ENCODE measurements around the gene DDR2.
"Not testable (repeated sequence)": the region's sequence is repeated elsewhere in the genome, so short reads cannot be mapped to it uniquely, and the experiment has no call there.

The DDR2 gene

GRCh38 chr1:162736633-162737067 is 104.4 kb downstream of the DDR2 start:
- TF ChIP-seq, protein P1, sequence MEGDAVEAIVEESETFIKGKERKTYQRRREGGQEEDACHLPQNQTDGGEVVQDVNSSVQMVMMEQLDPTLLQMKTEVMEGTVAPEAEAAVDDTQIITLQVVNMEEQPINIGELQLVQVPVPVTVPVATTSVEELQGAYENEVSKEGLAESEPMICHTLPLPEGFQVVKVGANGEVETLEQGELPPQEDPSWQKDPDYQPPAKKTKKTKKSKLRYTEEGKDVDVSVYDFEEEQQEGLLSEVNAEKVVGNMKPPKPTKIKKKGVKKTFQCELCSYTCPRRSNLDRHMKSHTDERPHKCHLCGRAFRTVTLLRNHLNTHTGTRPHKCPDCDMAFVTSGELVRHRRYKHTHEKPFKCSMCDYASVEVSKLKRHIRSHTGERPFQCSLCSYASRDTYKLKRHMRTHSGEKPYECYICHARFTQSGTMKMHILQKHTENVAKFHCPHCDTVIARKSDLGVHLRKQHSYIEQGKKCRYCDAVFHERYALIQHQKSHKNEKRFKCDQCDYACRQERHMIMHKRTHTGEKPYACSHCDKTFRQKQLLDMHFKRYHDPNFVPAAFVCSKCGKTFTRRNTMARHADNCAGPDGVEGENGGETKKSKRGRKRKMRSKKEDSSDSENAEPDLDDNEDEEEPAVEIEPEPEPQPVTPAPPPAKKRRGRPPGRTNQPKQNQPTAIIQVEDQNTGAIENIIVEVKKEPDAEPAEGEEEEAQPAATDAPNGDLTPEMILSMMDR (conservative IDR thresholded peaks at IDR 0.05; ENCODE audit: low read depth, low read length) = no peak
- no peak overlapping the region for H3K4me3 ChIP-seq (ENCODE audit: low read depth, low read length)
- DNase-seq (ENCODE audit: low read depth) = no peak

DNA sequence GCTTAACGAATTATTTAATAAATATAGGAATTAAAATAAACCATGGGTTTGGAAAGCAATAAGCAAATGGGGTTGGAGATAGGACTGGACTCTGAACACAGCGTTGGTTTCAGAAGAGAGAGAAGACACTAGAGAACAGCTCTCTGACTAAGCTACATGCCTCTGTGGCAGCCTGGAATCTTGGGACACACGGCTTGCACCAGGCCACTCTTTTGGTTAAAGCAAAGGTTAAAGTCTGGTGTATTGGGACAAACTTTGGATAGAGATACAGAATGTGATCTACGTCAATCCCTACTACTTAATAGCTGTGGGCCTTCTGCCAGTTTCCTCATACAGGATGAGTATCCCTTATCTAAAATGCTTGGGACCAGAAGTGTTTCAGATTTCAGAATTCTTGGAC is 108.5 kb downstream of the DDR2 start:
- TF ChIP-seq, protein P1 (conservative IDR thresholded peaks at IDR 0.05; ENCODE audit: low read depth, low read length) = no peak
- no peak overlapping the region for H3K4me3 ChIP-seq (ENCODE audit: low read depth, low read length)
- DNase-seq (ENCODE audit: low read depth) = no peak

- TF ChIP-seq, protein P1 (conservative IDR thresholded peaks at IDR 0.05; ENCODE audit: low read depth, low read length) = no peak
- no peak overlapping the region for H3K4me3 ChIP-seq (ENCODE audit: low read depth, low read length)
- no peak for DNase-seq (ENCODE audit: low read depth)
Measured at GRCh38 chr1:162741574-162741973, 109.3 kb downstream of the DDR2 start.

- not testable (repeated sequence) for DNase-seq (ENCODE audit: low read depth); H3K4me3 ChIP-seq (ENCODE audit: low read depth, low read length)
Measured at GRCh38 chr1:162746264-162746942, 114.1 kb downstream of the DDR2 start.

- TF ChIP-seq, protein P1 (conservative IDR thresholded peaks at IDR 0.05; ENCODE audit: low read depth, low read length) = peak; percentile 34
- peak; percentile 20 for DNase-seq (ENCODE audit: low read depth)
Measured at GRCh38 chr1:162753001-162753658, 120.9 kb downstream of the DDR2 start.

GRCh38 chr1:162753998-162754585 is 121.8 kb downstream of the DDR2 start:
- TF ChIP-seq, protein P1 (conservative IDR thresholded peaks at IDR 0.05; ENCODE audit: low read depth, low read length) = no peak
- DNase-seq (ENCODE audit: low read depth) = no peak
- H3K4me3 ChIP-seq (ENCODE audit: low read depth, low read length) = no peak overlapping the region

More at GRCh38 chr1:162753001-162753658, 120.9 kb downstream of the DDR2 start:
- no peak overlapping the region for H3K4me3 ChIP-seq (ENCODE audit: low read depth, low read length)

- no peak for DNase-seq (ENCODE audit: low read depth)
- TF ChIP-seq, protein P1 (conservative IDR thresholded peaks at IDR 0.05; ENCODE audit: low read depth, low read length) = no peak
- H3K4me3 ChIP-seq (ENCODE audit: low read depth, low read length) = no peak overlapping the region
Measured at GRCh38 chr1:162755306-162755705, 123.0 kb downstream of the DDR2 start.

Data from choroid plexus epithelial cell (primary cell).